Esophagus muscularis mucosa (tissue), 4 donors: Measurements from ENCODE around the gene ATP9A.

ENCODE experiments used
- EP300 ChIP-seq: sonication (generic); formaldehyde crosslinking; IDR thresholded peaks from one replicate; pipeline ENCODE4 v1.6.1; 2017; ENCODE audit warnings: antibody characterized with exemption
- POLR2A ChIP-seq: fragments of 450-650 bp; IDR thresholded peaks from one replicate; pipeline ENCODE4 v1.6.1; 2017; ENCODE audit warnings: antibody characterized with exemption, moderate library complexity, mild to moderate bottlenecking, low read depth
- POLR2AphosphoS5 ChIP-seq, 2 donors: sonication (generic); formaldehyde crosslinking; IDR thresholded peaks; one replicate each; pipeline ENCODE4 v1.6.1; 2017; ENCODE audit warnings: antibody characterized with exemption in 2 of 2
- TF ChIP-seq, protein P1 (sequence below), 3 experiments: fragments of 200-600 bp in 2 of 3; fragments of 450-650 bp in 1 of 3; sonication (generic) in 2 of 3; IDR thresholded peaks; one replicate each; pipeline ENCODE4 v1.5.1; 2017 to 2019; ENCODE audit warnings: antibody characterized with exemption in 3 of 3, mild to moderate bottlenecking in 2 of 3, moderate library complexity in 1 of 3

- TF ChIP-seq POLR2AphosphoS5 (IDR thresholded peaks at IDR 0.05) = no peak
- TF ChIP-seq, protein P1, sequence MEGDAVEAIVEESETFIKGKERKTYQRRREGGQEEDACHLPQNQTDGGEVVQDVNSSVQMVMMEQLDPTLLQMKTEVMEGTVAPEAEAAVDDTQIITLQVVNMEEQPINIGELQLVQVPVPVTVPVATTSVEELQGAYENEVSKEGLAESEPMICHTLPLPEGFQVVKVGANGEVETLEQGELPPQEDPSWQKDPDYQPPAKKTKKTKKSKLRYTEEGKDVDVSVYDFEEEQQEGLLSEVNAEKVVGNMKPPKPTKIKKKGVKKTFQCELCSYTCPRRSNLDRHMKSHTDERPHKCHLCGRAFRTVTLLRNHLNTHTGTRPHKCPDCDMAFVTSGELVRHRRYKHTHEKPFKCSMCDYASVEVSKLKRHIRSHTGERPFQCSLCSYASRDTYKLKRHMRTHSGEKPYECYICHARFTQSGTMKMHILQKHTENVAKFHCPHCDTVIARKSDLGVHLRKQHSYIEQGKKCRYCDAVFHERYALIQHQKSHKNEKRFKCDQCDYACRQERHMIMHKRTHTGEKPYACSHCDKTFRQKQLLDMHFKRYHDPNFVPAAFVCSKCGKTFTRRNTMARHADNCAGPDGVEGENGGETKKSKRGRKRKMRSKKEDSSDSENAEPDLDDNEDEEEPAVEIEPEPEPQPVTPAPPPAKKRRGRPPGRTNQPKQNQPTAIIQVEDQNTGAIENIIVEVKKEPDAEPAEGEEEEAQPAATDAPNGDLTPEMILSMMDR (IDR thresholded peaks at IDR 0.05) = no peak
- no peak for TF ChIP-seq POLR2A
- TF ChIP-seq EP300 = no peak
Observed at GRCh38 chr20:51688600-51689244, 79.5 kb downstream of the ATP9A start.
